GM21526 (cell line): ENCODE data around the gene FEZF2.

Source experiments
- ATAC-seq: cut with Tn5 transposase; IDR thresholded peaks from one replicate; pipeline ENCODE4 v1.9.1; 2021; ENCODE audit warnings: moderate library complexity; ENCODE audit not compliant: unreplicated experiment, low FRiP score

The FEZF2 gene

DNA sequence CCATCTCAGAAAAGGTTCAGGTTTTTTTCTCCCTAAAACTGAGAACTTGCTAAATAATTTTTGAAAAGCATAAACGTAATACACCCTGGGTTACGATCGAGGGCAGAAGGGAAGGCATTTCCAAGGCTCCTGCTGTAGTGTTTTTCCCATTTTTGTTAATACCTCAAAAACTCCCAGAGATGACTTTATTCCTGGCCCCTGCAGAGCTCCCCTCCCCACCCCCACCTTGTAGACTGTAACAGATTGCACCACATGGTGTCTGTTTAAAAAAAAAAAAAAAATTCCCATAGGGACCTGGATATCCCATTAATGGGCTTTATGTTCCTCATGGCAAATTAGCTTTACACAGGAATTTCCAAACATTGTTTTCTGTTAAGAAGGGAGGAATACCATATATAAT, 38.2 kb downstream of the FEZF2 start:
- no peak for ATAC-seq

DNA sequence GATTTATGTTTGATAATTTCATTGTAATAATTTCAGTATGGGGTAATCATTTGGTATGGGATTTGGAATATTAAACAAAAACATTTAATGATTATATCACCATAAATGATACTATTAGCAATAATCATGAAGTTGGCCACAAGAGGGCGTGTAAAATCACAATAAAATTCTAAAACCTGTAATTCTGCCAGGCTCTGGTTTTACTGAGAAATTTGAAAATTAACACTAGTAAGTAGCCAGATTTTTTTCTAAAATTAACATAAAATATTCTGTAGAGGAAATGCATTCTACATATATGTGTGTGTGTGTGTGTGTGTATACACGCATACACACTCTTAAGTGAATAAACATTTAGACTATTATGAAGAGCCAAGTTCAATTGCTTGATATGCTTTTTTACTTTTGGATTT, 40.5 kb downstream of the FEZF2 start:
- no peak for ATAC-seq

DNA sequence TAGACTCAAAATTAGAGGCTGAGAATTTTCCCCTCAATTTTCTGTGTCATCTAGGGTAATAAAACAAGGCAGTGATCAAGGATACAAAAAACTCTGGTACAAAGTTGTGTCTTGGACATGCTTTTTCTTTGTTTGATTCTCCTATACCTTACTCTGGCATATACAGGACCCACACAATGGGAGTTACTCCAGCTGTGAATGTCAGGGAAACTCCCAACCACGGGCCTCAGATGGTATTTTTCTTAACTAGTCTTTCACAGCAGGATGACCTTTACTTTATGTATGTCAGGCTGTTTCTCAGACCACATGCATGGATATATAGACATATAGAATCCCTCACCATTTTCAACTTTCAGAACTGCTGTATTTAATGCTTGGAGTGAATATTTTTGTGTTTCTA, 41.3 kb downstream of the FEZF2 start:
- no peak for ATAC-seq

DNA sequence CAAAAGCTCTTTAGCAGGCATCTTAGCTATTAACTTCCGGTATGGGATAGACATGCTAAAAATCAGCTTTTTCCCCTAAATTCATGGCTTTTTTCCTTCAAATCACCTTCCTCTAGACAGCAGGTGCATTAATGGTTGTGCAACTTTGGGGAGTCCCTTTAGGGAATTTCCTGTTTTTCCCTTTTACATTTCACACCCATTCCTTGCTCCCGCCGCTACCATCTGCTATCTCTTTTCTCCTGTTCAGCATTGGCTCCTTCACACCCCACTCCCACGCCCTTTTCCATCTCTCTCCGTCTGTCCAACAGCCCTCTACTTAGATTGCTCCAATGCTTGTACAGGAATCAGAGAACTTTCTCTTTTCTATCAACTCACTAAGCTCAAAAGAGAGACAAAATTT, 43.4 kb downstream of the FEZF2 start:
- no peak for ATAC-seq

DNA sequence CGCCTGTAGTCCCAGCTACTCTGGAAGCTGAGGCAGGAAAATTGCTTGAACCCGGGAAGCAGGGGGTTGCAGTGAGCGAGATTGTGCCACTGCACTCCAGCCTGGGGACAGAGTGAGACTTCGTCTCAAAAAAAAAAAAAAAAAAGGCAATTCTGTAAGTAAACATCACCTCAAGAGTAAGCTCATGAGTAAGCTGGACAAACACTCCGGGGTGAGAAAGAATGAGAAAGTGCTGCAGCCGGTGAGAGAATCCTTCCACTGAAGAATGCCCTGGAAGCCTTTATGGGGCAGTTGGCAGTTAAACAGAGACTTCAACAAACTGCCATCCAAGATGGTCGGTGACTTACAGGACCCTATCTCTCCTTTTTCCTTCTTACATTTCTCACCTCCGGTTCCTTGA, 47.5 kb downstream of the FEZF2 start:
- ATAC-seq = no peak

DNA sequence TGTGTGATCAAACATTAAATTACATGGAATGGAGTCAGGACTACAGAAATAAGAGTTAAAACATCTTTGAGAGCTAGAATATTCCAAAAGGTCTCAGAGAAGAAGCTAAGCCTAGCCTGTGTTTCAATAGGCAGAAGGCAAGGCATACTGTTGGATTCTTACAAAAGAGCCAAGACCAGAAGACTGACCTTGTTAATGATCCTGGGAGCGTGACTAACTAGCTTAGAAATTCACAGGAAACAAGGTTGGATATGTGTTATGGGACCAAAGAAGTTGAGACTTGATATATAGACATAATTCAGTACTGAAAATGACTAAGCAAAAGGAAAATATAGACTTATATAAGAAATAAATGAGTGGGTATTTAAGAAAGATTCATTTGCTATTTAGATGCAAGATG, 50.1 kb downstream of the FEZF2 start:
- ATAC-seq = no peak
